Measurements from ENCODE around the gene PTPRD.

GRCh38 chr9:9286001-9286400, 1326.8 kb downstream of the PTPRD start:
- TF ChIP-seq PCBP1 (IDR thresholded peaks at IDR 0.05; ENCODE audit: low read depth, low read length, poor library complexity, severe bottlenecking) = no peak
- no peak for TF ChIP-seq ZNF175 (CRISPR knock-in tag; IDR thresholded peaks at IDR 0.05; ENCODE audit: low read depth)
- no peak for TF ChIP-seq JUND (IDR thresholded peaks at IDR 0.05; ENCODE audit: borderline replicate concordance, low read depth, low read length)
- no peak for TF ChIP-seq JUND (tag; IDR thresholded peaks at IDR 0.05; ENCODE audit: borderline replicate concordance, low read depth, low read length)
- no peak for TF ChIP-seq GTF2F1 (IDR thresholded peaks at IDR 0.05; ENCODE audit: low read depth, low read length)
- no peak for TF ChIP-seq CTCF (IDR thresholded peaks at IDR 0.05 in 2 of 3, conservative IDR thresholded peaks at IDR 0.05 in 1 of 3; ENCODE audit: insufficient read depth in 2 of 3, low read depth in 1 of 3, low read length in 3 of 3)
